Endodermal cell (in vitro differentiated cells): ENCODE results near the gene ZNF445. TPM values are rescaled to one million over a fixed set of nuclear protein-coding genes. Genes with fewer than 3 reads are reported as not detected.
A peak's percentile ranks its signal among the peaks of the same experiment; 100 is the strongest.

Source experiments
- DNase-seq: peaks from one replicate; pipeline ENCODE4 v3.0.0-alpha.2; 2017
- H3K27ac ChIP-seq: 2 replicates; pipeline ENCODE4 v1.5.1; 2013; ENCODE audit warnings: mild to moderate bottlenecking, low read depth, low read length, moderate library complexity
- H3K27me3 ChIP-seq: 2 replicates; pipeline ENCODE4 v1.6.1; 2013; ENCODE audit warnings: mild to moderate bottlenecking, low read length, moderate library complexity; ENCODE audit not compliant: insufficient read depth, control insufficient read depth, poor library complexity, severe bottlenecking
- H3K36me3 ChIP-seq: 2 replicates; pipeline ENCODE4 v1.7.0; 2013; ENCODE audit warnings: mild to moderate bottlenecking, low read length, moderate library complexity; ENCODE audit not compliant: control insufficient read depth, insufficient read depth
- H3K4me1 ChIP-seq: one replicate; pipeline ENCODE4 v1.7.0; 2013; ENCODE audit warnings: low read length; ENCODE audit not compliant: control insufficient read depth, insufficient read depth
- H3K4me3 ChIP-seq: 2 replicates; pipeline ENCODE4 v1.5.1; 2013; ENCODE audit warnings: mild to moderate bottlenecking, low read length, moderate library complexity
- H3K9ac ChIP-seq: 2 replicates; pipeline ENCODE4 v1.6.1; 2013; ENCODE audit warnings: mild to moderate bottlenecking, low read length, moderate library complexity; ENCODE audit not compliant: poor library complexity, severe bottlenecking; ENCODE audit errors: extremely low read depth
- H3K9me3 ChIP-seq: 2 replicates; pipeline ENCODE4 v1.6.1; 2013; ENCODE audit warnings: mild to moderate bottlenecking, low read length, moderate library complexity; ENCODE audit not compliant: control insufficient read depth
- H3K27ac Mint-ChIP-seq: 2 replicates; pipeline ENCODE4 v1.8.0; 2020; ENCODE audit warnings: mixed read lengths
- H3K27me3 Mint-ChIP-seq: 2 replicates; pipeline ENCODE4 v1.8.0; 2021; ENCODE audit warnings: mild to moderate bottlenecking, mixed read lengths; ENCODE audit not compliant: insufficient read depth
- H3K36me3 Mint-ChIP-seq: 2 replicates; pipeline ENCODE4 v1.8.0; 2020; ENCODE audit warnings: low read depth, mixed read lengths
- H3K4me1 Mint-ChIP-seq: 2 replicates; pipeline ENCODE4 v1.8.0; 2020; ENCODE audit warnings: mixed read lengths
- H3K4me3 Mint-ChIP-seq: 2 replicates; pipeline ENCODE4 v1.8.0; 2020; ENCODE audit warnings: mild to moderate bottlenecking, moderate library complexity, mixed read lengths
- H3K9me3 Mint-ChIP-seq: 2 replicates; pipeline ENCODE4 v1.8.0; 2020; ENCODE audit warnings: mild to moderate bottlenecking, mixed read lengths
- WGBS, 2 experiments: methylation state at CpG; one replicate each; pipeline versions ENCODE4 v1.1.5 to v1.1.7; 2013; ENCODE audit warnings: missing lambda C conversion rate in 2 of 2, mixed read lengths in 1 of 2; ENCODE audit not compliant: insufficient coverage in 1 of 2, insufficient read length in 1 of 2; 5-methylcytosine and 5-hydroxymethylcytosine counted together
- total RNA-seq, 2 donors: library from RNA; stranded (reverse); fragmentation: NEBNext Ultra II Directional in 1 of 2; extraction: Animal tissue kit (Norgen Biotek cat#: 25700) in 1 of 2; gene quantifications; 2 replicates in 1 of 2; 3 replicates in 1 of 2; pipeline ENCODE4 v1.2.1, GENCODE V29; 2021
- TF ChIP-seq, protein P1 (sequence below): fragments of 200-600 bp; sonication (generic); conservative IDR thresholded peaks from 2 replicates; pipeline ENCODE4 v1.5.0; 2021; ENCODE audit warnings: antibody characterized with exemption, mild to moderate bottlenecking

ZNF445 gene
- total RNA-seq, 2 donors from 2014 or later = 35.4 to 56.9 TPM

DNA sequence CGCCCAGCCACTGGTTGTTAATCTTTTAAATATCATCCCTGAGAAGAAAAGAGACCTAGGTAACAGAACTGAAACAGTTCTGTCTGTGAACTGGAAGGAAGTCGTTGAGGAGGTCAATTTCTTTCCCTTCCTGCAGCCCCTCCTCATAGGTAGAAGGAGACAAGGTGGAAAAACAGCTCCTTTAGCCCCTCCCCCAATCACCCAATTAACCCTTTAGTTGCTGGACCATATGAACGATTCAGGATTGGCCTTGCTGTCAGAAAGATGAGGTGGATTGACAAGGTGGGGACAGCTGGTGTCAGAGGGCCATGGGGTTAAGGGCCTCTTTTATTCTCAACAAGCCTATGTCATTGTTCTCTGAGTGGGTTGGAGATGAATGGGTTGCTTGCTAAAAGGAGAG lies 36.0 kb upstream of the ZNF445 start:
- peak; percentile 50 for DNase-seq
- H3K4me1 Mint-ChIP-seq = peaks cover 14% of the 10 kb centered on the region
- WGBS, 2 experiments = 47 to 100% methylated on average over 1 to 3 of the region's 3 CpGs
- H3K36me3 ChIP-seq = no peaks in the 10 kb centered on the region
- no peaks in the 10 kb centered on the region for H3K9me3 ChIP-seq
- H3K4me1 ChIP-seq = no peaks in the 10 kb centered on the region
- TF ChIP-seq, protein P1, sequence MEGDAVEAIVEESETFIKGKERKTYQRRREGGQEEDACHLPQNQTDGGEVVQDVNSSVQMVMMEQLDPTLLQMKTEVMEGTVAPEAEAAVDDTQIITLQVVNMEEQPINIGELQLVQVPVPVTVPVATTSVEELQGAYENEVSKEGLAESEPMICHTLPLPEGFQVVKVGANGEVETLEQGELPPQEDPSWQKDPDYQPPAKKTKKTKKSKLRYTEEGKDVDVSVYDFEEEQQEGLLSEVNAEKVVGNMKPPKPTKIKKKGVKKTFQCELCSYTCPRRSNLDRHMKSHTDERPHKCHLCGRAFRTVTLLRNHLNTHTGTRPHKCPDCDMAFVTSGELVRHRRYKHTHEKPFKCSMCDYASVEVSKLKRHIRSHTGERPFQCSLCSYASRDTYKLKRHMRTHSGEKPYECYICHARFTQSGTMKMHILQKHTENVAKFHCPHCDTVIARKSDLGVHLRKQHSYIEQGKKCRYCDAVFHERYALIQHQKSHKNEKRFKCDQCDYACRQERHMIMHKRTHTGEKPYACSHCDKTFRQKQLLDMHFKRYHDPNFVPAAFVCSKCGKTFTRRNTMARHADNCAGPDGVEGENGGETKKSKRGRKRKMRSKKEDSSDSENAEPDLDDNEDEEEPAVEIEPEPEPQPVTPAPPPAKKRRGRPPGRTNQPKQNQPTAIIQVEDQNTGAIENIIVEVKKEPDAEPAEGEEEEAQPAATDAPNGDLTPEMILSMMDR = no peak
- no peak overlapping the region for H3K4me3 Mint-ChIP-seq
- no peak overlapping the region for H3K4me3 ChIP-seq
- no peak overlapping the region for H3K27ac Mint-ChIP-seq
- no peak overlapping the region for H3K27ac ChIP-seq
- no peaks in the 10 kb centered on the region for H3K27me3 Mint-ChIP-seq
- no peaks in the 10 kb centered on the region for H3K36me3 Mint-ChIP-seq
- no peaks in the 10 kb centered on the region for H3K27me3 ChIP-seq
- H3K9me3 Mint-ChIP-seq = no peaks in the 10 kb centered on the region
- no peak overlapping the region for H3K9ac ChIP-seq

DNA sequence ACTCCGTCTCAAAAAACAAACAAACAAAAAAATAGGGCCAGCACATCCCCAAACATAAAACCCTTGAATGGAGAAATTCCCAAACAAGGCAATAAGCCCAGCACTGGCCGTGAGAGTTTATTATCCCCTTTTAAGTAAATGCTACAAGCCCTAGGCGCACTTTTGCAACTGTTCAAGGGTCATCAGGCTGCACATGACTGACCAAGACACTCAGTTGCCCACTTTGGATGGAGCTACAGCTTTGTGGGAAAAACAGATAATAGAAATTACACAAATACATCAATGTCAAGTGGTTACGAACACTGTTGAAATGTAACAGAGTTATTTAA lies 33.7 kb upstream of the ZNF445 start:
- 66 to 79% methylated on average over 2 to 4 of the region's 4 CpGs for WGBS, 2 experiments
- peaks cover 10% of the 10 kb centered on the region for H3K4me1 Mint-ChIP-seq
- peaks cover 5% of the 10 kb centered on the region for H3K9me3 ChIP-seq
- peaks cover 2% of the 10 kb centered on the region for H3K36me3 ChIP-seq
- H3K27me3 Mint-ChIP-seq = no peaks in the 10 kb centered on the region
- H3K9ac ChIP-seq = peak overlapping the region; percentile 78
- H3K27me3 ChIP-seq = no peaks in the 10 kb centered on the region
- H3K4me3 Mint-ChIP-seq = peak overlapping the region; percentile 84
- H3K9me3 Mint-ChIP-seq = peaks cover under 1% of the 10 kb centered on the region
- no peak overlapping the region for H3K27ac ChIP-seq
- H3K4me1 ChIP-seq = no peaks in the 10 kb centered on the region
- peak overlapping the region; percentile 98 for H3K27ac Mint-ChIP-seq
- peaks cover 8% of the 10 kb centered on the region for H3K36me3 Mint-ChIP-seq
- H3K4me3 ChIP-seq = peak overlapping the region; percentile 97
- TF ChIP-seq, protein P1 = no peak
- DNase-seq = no peak

DNA sequence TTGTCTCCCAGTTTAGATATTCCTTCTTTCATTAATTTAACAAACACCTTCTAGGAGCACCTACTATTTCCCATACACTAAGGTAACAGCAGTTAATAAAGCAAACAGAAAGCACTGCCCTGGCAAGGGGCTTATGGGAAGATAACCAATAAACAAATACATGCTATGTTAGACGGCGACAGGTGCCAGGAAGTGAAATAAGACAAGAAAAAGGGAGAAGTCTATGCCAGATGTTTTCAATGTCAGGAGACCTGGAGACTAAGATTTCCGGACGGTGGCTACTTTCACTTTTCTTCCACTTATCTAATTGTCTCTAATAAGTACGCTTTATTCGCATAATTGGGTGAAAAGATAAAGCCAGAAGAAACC lies 32.5 kb upstream of the ZNF445 start:
- peaks cover 14% of the 10 kb centered on the region for H3K36me3 Mint-ChIP-seq
- H3K4me3 Mint-ChIP-seq = peak overlapping the region; percentile 84
- TF ChIP-seq, protein P1 = no peak
- H3K4me1 Mint-ChIP-seq = peaks cover 10% of the 10 kb centered on the region
- Histone ChIP-seq H3K9me3 (peaks cover 5% of the 10 kb centered on the region), H3K4me1 (no peaks in the 10 kb centered on the region), H3K4me3 (peak overlapping the region; percentile 97), H3K27me3 (no peaks in the 10 kb centered on the region), H3K9ac (peak overlapping the region; percentile 78), H3K27ac (no peak overlapping the region), H3K36me3 (peaks cover 10% of the 10 kb centered on the region)
- H3K27ac Mint-ChIP-seq = no peak overlapping the region
- H3K27me3 Mint-ChIP-seq = no peaks in the 10 kb centered on the region
- DNase-seq = no peak
- 0 to 6% methylated on average over 2 to 6 of the region's 6 CpGs for WGBS, 2 experiments
- peaks cover 8% of the 10 kb centered on the region for H3K9me3 Mint-ChIP-seq
